NCI-H2029 treated with DMSO at 0.1 percent for 48 hours (cell line): Measurements from ENCODE around the gene LY6G6C.

Experiments
- DNase-seq: peaks from one replicate; lab custom pipeline; 2025; lab: John Stamatoyannopoulos, UW

Gene LY6G6C, protein sequence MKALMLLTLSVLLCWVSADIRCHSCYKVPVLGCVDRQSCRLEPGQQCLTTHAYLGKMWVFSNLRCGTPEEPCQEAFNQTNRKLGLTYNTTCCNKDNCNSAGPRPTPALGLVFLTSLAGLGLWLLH

DNA sequence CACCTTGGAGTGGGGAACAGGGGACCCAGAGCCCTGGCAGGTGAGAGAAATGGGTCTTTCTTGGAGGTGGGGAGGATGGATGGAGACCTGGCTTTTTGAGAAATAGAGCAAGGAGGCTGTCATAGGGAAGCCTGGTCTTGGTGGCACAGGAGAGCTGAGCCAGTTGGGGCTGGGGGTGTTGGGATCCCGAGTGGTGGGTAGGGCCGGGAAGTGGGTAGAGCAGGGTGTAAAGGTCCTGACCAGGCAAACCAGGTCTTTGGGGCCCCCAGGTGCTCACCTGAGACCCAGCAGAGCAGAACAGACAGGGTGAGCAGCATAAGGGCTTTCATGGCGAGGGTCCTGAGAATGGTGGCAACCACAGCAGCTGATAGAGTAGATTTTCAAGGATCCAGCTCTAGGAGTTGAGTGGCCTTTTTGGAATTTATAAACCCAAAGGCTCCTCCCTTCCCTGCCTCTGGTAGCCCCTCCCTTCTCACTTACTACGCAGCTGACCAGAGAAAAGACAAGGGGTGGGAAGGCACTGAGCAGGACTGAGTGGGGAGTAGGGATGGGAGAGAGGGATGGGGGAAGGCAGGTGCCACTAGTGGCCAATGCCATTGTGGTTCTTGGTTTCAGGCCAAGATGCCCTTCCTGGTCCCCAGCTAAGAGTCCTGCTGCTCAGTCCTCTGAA, at the start of gene LY6G6C:
LY6G6C (minus strand) TSS at position 396 of the 670 bp plus-strand sequence; CDS start at position 329, 67 bp downstream.
- DNase-seq = no peak

DNA sequence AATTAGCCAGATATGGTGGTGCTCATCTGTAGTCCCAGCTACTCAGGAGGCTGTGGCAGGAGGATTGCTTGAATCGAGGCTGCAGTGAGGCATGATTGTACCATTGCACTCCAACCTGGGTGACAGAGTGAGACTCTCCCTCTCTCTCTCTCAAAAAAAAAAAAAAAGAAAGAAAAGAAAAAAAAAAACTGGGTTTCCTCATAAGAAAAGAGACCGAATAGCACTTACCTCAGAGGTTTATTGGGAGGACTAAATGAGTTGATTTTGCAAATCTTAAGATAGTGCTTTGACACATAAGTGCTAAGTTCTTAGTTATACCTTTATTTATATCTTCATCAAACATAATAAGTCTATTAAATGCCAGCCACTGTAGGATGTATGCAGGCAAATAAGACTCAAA, 49.3 kb upstream of the LY6G6C start:
- DNase-seq = no peak

DNA sequence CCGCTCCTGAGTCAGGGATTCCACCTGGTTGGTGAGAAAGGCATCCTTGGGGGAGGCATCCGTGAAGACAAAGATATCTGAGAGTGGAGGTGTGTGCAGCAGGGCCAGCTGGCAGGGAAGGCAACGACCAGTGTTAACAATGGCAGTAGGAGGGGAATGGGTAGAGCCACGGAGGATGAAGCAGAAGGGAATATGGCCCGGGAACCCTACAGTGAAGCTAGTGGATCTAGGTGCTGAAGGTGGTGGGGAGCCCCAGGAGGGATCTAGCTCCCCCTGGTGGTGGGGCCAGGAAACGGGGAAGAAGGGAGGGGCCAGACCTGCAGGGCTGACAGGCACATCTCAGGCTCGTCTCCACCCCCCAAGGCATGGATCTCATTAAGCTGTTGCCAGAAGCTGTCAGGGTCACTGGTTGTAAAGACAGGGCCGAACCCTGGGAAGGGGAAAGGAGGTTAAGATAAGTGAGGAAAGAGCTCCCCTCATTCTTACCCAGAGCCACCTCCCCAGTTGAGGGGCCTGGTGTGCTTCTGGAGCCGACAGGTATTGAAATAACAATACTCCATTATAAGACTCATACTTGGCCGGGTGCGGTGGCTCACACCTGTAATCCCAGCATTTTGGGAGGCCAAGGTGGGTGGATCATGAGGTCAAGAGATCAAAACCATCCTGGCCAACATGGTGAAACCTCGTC, 48.3 kb upstream of the LY6G6C start:
- peak; percentile 68 for DNase-seq

DNA sequence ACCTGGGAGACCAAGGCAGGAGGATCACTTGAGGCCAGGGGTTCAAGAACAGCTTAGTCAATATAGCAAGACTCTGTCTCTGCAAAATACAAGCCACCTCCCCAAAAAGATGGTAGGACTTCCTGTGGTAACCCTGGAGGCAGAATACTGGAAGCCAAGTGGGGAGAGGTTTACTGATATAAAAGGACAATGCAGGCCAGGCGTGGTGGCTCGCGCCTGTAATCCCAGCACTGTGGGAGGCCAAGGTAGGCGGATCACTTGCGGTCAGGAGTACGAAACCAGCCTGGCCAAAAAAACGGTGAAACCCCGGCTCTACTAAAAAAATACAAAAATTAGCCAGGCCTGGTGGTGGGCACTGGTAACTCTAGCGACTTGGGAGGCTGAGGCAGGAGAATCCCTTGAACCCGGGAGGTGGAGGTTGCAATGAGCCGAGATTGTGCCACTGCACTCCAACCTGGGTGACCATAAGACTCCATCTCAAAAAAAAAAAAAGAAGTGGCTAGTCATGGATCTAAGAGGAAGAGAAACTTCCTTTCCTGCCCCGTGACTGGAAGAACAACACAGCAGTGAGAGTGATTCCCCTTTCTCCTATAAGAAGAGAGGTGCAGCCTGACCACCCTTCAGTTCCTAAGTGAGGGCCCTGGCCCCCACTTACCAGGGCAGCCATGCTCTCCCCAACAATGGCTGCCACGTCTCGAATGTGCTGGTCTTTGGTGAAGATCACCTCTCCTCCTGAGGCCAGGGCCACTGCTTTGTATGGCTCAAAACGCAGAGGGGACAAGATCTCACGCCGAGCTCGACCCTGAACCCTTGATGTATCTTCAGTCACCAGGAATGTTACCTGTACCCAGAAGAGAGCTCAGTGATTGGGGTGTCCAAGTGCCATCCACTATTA, 47.1 kb upstream of the LY6G6C start:
- DNase-seq = no peak

DNA sequence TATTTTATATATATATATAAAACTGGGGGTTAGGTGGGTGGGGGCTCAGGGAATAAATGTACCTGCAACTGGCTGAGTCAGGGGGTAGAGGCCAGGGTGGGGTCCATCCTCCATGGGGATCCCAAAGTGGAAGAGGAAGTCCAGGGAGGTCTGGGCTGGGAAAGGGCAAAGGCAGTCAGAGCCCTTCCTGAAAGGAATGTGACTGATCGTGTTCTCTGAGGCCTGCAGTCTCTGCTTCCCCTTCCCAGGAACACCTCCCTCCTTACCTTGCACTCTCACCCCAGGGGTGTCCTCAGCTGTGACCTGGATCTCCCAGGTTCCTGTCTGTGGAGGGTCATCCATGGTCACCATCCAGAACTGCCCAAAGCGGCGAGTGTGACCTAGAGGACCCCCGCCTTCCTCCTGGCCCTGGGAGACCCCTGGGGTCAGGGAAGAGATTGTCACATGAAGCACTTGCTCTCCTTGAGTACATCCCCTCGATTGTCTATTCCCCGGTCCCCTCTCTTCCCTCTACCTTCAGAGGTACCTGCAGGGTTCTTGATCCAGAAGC, 45.6 kb upstream of the LY6G6C start:
- DNase-seq = no peak

DNA sequence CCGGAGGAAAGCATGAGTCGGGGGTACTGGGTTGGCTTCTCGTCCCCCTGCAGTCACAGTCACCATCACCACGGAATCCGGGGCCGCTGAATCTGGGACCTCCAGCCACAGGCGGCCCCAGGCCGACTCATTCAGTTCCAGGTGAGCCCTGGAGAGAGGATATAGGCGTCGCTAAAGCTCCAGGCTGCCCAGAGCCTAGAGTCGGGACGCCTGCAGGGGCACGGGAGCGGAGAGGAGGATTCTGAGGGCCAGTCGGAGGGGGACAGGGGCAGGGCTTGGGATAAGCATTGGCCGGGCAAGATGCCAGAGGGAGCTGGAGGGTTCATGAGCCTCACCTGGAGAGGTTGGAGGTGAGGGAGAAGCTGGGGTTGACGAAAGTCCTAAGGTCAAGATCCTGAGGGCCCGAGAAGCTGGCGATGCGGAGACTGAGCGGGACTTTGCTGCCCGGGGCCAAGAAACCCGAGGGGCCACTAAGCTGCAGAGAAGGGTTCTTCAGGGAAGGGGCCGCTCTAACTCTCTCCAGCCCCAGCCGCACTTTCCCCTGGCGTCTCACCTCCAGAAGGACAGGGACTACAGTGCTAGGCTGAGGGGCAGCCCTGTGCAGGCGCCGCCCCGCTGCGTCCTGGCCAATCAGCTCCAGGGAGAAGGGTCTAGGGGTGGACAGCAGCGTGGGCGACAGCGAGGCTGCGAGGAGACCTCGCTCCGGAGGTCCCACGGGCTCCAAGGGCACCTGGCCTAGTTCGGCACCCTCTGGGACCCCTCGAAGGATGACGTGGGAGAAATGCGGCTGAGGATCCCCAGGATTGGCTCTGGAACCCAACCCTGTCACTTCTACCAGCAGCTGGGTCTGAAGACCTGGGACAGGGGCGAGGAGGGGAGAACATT, 44.6 kb upstream of the LY6G6C start:
- no peak for DNase-seq

DNA sequence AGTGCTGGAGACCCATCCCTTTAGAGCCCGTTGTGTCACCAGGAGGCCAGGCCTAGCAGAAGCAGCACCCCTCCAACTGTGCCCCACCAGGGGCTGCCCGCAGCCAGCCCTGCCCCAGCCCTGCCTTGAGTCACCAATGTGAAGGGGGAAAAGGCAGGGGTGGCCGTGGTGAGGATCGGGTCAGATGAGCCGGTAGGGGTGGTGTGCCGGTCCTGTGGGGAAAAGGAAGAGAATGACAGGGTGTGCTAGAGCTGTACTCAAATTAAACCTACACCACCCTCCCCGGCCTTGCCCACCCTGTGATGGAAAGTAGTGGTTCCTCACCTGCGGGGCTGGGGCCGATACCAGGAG, 44.0 kb upstream of the LY6G6C start:
- DNase-seq = no peak

DNA sequence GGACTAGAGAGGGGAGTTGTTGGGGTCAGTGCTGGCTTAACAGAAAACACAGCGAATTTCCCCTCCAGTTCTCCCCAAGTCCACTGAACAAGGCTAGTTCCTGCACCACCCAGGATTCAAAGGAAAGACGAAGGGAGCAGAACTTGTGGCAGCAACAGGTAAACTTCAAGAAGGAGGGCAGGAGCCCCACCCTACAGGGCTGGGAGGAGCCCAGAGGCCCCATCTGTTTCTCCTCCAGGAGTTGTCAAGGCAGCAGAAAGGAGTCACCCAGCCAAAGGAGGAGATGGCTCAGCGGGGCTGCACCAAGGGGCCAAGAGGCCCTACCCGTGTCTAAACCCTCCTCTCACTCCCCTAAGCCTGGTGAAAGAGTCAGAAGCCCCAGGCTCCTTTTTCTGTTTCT, 42.7 kb upstream of the LY6G6C start:
- DNase-seq = no peak

DNA sequence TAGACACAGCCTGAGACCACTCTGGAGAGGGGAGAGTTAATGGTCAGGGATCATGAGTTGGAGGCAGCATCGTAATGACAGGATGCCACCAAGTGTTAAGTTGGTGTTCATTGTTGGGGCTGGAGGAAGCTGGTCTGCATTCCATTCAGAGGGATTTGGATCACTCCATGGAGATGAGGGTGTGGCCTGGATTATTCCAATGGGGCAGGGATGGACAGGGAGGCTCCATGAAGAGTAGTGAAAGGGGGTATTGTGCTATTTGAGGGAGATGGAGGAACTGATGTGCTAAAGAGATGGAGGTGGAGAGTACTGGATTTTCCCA, 42.0 kb upstream of the LY6G6C start:
- DNase-seq = no peak

DNA sequence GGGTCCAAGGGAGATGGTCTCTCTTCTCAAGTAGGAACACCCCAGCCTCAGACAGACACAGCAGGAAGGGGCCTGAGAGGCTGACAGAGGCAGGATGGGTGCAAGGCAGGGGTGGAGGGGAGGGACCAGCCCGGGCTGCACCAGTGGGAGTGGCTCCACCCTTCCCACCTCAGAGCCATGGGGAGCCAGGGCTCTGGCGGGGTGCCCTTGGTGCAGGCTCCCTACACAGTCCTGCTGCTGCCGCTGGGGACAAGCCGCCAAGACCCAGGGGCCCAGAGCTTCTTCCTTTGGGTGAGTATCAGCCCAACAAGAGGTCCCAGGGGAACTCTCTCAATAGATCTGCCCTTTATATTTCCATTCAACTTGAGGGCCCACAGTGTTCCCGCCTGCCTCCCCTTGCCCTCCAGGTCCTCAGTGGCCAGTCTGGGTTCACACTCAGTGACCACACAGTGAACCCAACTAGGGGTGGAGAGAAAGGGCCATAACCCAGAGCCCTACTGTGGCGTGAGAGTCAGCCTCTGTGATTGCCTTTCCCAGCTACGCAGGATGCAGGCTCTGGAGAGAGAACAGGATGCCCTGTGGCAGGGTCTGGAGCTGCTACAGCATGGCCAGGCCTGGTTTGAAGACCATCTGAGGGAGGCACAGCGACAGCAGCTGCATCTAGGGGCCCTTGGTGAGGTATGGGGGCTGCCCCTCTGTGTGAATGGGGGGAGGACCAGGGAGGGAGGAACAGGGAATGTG, 41.5 kb upstream of the LY6G6C start:
- no peak for DNase-seq

DNA sequence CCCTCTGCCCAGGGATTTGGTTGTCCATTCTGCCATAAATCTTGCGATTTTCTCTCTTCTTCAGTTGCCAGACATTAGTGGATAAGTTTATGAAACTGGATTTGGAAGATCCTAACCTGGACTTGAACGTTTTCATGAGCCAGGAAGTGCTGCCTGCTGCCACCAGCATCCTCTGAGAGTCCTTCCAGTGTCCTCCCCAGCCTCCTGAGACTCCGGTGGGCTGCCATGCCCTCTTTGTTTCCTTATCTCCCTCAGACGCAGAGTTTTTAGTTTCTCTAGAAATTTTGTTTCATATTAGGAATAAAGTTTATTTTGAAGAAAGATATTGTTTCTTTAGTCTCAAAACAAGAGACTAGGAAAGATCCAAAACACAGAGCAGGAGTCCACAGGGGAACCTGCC, 40.8 kb upstream of the LY6G6C start, which contains the start of gene SAPCD1:
SAPCD1 (plus strand) TSS at position 301 of the 400 bp plus-strand sequence. CDS start 399 bp downstream, outside the sequence.
- no peak for DNase-seq

DNA sequence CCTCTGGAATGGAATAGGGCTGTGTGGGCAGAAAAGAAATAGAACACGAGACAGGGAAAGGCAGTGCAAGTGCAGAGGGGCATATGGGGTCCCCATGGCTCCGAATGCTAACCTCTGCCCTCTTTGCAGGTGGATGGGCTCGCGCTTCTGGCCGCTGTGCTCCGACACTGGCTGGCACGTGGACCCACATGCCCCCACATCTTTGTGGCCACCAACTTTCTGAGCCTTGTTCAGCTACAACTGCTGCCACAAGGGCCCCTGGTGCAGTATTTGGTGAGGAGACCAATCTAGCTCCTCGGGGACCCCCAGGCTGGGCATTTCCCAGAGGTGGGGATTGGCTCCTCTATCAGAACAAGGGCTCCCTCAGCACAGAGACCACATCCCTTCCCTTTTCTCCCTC, 39.8 kb upstream of the LY6G6C start:
- no peak for DNase-seq

DNA sequence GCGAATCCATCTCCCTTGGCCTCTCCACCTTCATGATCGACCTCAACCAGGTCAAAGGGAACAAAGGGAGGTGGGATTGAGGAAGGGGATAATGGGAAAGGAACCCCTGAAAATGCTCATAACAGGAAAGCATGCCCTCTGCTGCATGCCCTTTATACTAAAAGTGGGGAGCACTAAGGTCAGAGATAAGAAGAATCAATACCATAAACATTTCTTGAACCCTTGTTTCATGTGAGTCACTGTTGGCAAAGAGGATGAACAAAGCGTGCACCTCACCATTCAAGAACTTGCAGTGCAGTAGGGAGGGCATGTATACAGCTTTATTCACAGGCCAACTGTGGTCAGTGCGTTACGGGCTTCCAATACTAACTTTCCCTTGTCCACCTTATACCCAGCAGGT, 39.2 kb upstream of the LY6G6C start:
- no peak for DNase-seq

DNA sequence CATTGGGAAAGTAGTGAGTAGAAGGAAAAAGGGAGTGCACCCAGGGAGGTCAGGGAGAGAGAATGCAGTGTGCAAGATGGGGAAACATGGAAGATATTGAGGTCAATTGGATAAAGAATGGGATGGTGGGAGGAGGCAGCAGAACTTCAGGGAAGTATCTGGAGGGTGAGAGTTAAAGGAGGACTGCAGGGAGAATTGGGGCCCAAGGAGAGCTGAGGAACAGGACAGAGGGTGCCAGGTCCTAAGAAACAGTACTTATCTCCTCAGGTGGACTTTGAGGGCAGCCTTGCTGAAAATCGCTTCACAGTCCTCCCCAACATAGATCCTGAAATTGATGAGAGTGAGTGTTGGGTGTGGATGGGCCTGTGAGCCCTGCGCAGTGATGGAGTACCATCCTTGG, 36.7 kb upstream of the LY6G6C start:
- DNase-seq = no peak

DNA sequence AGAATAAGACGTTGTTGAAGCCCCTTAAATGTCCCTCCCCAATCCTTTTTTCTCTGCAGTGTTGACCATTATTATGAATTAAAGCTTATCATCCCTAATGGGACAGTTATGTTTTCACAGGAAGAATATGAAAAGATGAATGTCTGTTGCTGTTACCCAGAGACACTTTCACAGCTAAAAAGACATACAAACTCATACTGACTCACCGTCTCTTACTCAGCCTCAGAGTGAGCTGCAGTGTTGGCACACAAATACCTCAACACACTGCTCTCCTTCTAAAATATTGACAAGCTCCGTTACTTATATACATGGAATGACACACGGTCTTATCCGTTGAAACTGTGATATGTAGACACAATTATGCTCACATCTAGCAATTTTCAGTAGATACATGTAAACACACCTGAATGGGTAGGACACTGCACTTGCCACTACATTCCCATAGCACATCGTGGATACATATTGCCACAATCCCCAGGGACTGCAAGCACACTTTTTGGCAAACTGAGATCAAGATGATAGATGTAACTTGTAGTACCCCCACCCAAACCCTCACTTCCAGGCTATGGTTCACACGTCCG, 31.3 kb upstream of the LY6G6C start:
- DNase-seq = no peak

DNA sequence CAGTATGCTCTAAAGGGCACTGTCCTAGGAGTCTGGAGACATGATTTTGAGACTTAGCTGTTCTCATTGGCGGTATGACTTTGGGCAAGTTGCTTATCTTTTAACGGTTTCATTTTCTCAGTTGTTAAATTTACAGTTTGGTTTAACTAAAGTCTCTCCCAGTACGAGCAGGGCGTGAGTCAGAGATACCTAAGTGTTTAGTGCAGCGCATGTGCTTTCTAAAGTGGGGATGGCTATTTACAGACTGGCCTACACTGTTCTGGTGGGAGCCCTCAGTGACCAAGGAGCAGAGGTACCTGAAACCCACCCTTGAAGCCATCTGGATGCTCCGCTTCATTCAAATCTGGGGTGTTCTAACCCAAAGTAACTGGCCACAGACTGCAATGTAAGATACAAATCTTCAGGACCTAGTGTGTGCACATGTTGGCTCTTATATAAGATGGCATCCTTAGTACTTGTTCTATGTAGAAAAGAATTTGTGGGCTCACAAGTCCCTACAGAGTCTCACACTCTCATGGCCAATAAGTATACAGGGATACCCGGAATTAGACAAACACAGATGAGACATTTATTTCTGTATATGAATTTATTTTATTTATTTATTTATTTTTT, 29.0 kb upstream of the LY6G6C start:
- no peak for DNase-seq

DNA sequence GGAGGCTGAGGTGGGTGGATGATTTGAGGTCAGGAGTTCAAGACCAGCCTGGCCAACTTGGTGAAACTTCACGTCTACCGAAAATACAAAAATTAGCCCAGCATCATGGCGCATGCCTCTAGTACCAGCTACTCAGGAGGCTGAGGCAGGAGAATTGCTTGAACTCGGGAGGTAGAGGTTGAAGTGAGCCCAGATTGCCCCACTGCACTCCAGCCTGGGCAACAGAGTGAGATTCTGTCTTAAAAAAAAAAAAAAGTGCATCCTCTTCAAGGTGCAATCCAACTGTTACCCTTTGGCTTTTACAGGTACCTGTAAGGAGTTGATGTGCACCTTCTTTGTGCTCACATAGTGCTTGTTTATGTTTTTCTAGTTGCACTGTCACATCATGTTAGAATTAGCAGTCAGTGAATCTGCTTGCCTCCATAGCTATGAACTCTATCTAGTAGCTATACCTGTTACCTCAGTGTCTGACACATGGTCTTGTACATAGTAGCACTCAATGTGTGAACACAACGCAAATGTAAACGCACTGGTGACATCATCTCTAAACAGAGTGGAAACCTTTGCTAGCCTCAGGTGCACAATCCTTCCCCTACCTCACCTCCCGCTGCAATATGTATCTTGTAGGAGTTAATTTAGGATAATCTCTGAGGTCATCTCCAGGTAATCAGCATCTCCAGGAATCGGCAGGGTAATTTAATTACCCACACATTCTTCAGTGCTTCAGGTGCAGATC, 27.9 kb upstream of the LY6G6C start:
- no peak for DNase-seq

DNA sequence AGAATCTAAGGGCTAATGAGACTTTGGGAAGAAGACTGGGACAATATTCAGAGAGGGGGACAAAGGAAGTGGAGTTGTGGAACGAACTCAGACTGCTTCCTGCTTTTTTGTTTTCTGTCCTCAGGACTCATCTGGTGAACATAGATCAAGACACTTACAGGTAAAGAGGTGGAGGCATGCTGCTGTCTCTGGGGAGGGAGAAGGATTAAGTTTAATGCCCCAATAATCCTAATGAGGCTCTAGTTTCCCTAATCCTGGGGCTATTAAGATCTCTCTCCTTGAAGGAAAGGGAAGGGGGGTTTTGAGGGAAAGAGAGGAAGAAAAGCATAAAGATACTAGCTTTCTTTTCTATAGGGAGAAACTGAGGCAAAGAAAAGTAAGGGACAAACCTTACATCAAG, 22.9 kb upstream of the LY6G6C start:
- DNase-seq = no peak

DNA sequence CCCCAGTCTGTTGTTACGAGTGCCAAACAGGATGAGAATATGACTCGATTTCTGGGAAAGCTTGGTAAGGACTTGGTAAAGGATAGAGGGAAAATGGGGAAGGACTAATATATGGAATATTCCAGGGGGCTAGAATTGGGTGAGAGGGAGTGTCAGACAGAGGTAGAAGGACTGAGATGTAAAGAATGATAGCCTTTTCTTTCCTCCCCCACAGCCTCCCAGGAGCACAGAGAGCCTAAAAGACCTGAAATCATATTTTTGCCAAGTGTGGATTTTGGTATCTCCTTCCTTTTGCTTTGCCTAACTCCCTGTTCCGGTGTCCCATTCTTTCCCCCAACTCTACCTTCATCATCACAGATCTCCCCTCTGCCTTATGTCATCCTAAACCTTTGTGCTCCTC, 21.3 kb upstream of the LY6G6C start:
- no peak for DNase-seq
